ENCODE data around the gene CELA1.

Gene CELA1

DNA sequence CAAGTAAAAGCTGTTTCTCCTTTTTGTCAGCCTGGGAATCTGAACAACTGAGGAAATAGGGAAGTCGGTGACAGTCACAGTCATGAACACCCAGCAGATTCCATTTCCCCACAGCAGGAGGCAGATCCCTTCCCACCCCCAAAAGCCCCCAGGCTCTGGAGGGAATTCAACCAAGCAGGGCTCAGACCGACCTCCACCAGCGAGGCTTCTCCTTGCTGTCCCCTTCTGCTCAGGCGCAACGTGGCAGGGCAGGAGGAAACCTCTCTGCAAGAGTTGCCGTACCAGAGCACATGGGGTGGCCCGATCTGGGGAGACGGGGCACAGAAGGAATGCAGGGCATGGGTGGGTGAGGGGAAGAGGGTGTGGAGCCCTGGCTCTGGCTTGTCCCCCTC lies 44.4 kb upstream of the CELA1 start:
- H3K79me2 ChIP-seq (ENCODE audit: control insufficient read depth, insufficient read depth, low read length): no peaks in the 10 kb centered on the region
- H3K4ac ChIP-seq (ENCODE audit: low read depth, low read length): peak overlapping the region; percentile 26
- no peaks in the 10 kb centered on the region for H3K79me1 ChIP-seq (ENCODE audit: low read length)
- H2BK15ac ChIP-seq (replicated peaks; ENCODE audit: low read depth): no peak overlapping the region
- H2AK5ac ChIP-seq (ENCODE audit: low read length): peak overlapping the region; percentile 29
- H4K8ac ChIP-seq (ENCODE audit: low read depth, low read length): no peak overlapping the region
- no peaks in the 10 kb centered on the region for H3K36me3 ChIP-seq (ENCODE audit: control insufficient read depth, insufficient read depth, low read length)
- H3K4me3 ChIP-seq (ENCODE audit: low read length): peak overlapping the region; percentile 68
- peak overlapping the region; percentile 75 for H3K9ac ChIP-seq (ENCODE audit: low read length)
- H3K4me2 ChIP-seq (ENCODE audit: low read length): peak overlapping the region; percentile 47
- peak; percentile 86 for DNase-seq
- H3K18ac ChIP-seq (ENCODE audit: low read length): peak overlapping the region; percentile 8
- peak overlapping the region; percentile 84 for H3K56ac ChIP-seq (ENCODE audit: low read length)
- no peak overlapping the region for H3K23ac ChIP-seq (ENCODE audit: low read length)
- H3K27me3 ChIP-seq (ENCODE audit: insufficient read depth, low read length, poor library complexity): no peaks in the 10 kb centered on the region
- H2BK120ac ChIP-seq (ENCODE audit: low read depth, low read length): peak overlapping the region; percentile 2
- peak overlapping the region; percentile 76 for H3K27ac ChIP-seq (ENCODE audit: low read depth, low read length)
- H2BK5ac ChIP-seq (ENCODE audit: low read length): peak overlapping the region; percentile 2
- no peak overlapping the region for H4K5ac ChIP-seq (ENCODE audit: low read length)
- no CpG with 5 or more reads among the region's 8 CpGs for WGBS (ENCODE audit: extremely low coverage, insufficient coverage, low lambda C conversion rate)
- H3K4me1 ChIP-seq (ENCODE audit: control insufficient read depth, low read depth, low read length): peaks cover 27% of the 10 kb centered on the region

DNA sequence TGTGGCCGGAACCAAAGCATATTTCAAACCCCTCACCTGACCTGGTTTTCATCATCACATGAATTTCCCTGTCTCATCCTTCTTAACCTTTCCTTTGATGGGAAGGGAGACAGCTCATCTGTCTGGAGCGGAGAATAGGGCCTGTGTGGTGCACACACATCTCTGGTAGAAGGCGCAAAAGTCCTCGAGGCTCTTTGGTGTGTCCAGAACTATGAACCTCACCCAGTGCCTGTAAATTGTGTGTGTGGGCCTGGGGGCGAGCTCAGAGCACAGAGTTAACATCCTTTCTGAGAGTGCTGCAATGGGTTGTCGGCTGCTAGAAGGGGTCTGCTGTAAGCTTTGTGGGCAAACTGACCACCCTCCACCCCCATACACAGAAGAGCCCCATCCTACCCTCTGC lies 44.0 kb upstream of the CELA1 start:
- peak overlapping the region; percentile 47 for H3K4me2 ChIP-seq (ENCODE audit: low read length)
- H2BK15ac ChIP-seq (replicated peaks; ENCODE audit: low read depth): no peak overlapping the region
- H4K5ac ChIP-seq (ENCODE audit: low read length): no peak overlapping the region
- DNase-seq: no peak
- H3K4me3 ChIP-seq (ENCODE audit: low read length): no peak overlapping the region
- H3K79me1 ChIP-seq (ENCODE audit: low read length): no peaks in the 10 kb centered on the region
- WGBS (ENCODE audit: extremely low coverage, insufficient coverage, low lambda C conversion rate): no CpG with 5 or more reads among the region's 6 CpGs
- H3K23ac ChIP-seq (ENCODE audit: low read length): no peak overlapping the region
- peak overlapping the region; percentile 29 for H2AK5ac ChIP-seq (ENCODE audit: low read length)
- H3K4me1 ChIP-seq (ENCODE audit: control insufficient read depth, low read depth, low read length): peaks cover 25% of the 10 kb centered on the region
- peak overlapping the region; percentile 84 for H3K56ac ChIP-seq (ENCODE audit: low read length)
- H2BK5ac ChIP-seq (ENCODE audit: low read length): no peak overlapping the region
- no peak overlapping the region for H3K18ac ChIP-seq (ENCODE audit: low read length)
- peak overlapping the region; percentile 75 for H3K9ac ChIP-seq (ENCODE audit: low read length)
- H3K79me2 ChIP-seq (ENCODE audit: control insufficient read depth, insufficient read depth, low read length): no peaks in the 10 kb centered on the region
- peak overlapping the region; percentile 76 for H3K27ac ChIP-seq (ENCODE audit: low read depth, low read length)
- H3K27me3 ChIP-seq (ENCODE audit: insufficient read depth, low read length, poor library complexity): no peaks in the 10 kb centered on the region
- H4K8ac ChIP-seq (ENCODE audit: low read depth, low read length): no peak overlapping the region
- no peak overlapping the region for H2BK120ac ChIP-seq (ENCODE audit: low read depth, low read length)
- H3K36me3 ChIP-seq (ENCODE audit: control insufficient read depth, insufficient read depth, low read length): no peaks in the 10 kb centered on the region
- H3K4ac ChIP-seq (ENCODE audit: low read depth, low read length): no peak overlapping the region

DNA sequence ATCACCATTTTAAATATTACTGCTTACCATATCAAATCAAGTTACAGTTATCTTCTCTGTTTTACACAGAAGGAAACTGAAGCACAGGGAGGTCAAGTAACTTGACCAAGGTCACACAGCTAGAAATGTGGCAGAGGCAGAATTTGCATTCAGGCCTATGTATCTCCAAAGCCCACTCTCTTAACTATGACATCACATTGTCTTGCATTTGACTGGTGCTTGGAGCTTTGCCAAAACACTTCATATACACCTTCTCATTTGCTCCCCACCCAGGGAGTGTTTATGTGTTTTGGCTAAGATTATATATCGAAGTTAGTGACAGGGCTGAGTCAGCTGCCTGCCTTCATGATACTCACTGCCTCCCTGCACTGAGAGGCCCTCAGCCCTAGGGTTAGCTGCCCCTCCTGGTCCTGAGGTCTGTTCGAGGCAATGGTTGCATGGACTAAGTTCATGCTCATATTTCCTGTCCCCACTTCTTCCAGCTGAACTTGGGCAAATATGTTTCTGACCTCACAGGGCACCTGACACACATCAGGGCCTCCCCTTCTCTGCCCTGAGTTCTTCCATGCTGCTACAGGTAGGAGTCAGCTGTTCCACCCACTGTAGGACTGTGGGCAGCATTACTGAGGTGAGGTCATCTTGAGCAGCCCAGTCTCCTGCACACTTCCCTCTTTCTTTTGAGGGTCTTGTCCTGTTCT lies 43.0 kb upstream of the CELA1 start:
- Histone ChIP-seq H3K18ac (ENCODE audit: low read length) (no peak overlapping the region), H3K4me1 (ENCODE audit: control insufficient read depth, low read depth, low read length) (peaks cover 23% of the 10 kb centered on the region), H4K5ac (ENCODE audit: low read length) (no peak overlapping the region), H3K4ac (ENCODE audit: low read depth, low read length) (no peak overlapping the region), H3K27me3 (ENCODE audit: insufficient read depth, low read length, poor library complexity) (no peaks in the 10 kb centered on the region), H3K9ac (ENCODE audit: low read length) (no peak overlapping the region), H3K56ac (ENCODE audit: low read length) (peak overlapping the region; percentile 36), H3K4me3 (ENCODE audit: low read length) (no peak overlapping the region), H3K23ac (ENCODE audit: low read length) (no peak overlapping the region), H4K8ac (ENCODE audit: low read depth, low read length) (no peak overlapping the region), H3K79me1 (ENCODE audit: low read length) (no peaks in the 10 kb centered on the region), H3K36me3 (ENCODE audit: control insufficient read depth, insufficient read depth, low read length) (no peaks in the 10 kb centered on the region), H3K79me2 (ENCODE audit: control insufficient read depth, insufficient read depth, low read length) (no peaks in the 10 kb centered on the region), H3K27ac (ENCODE audit: low read depth, low read length) (no peak overlapping the region), H2BK120ac (ENCODE audit: low read depth, low read length) (no peak overlapping the region), H3K4me2 (ENCODE audit: low read length) (no peak overlapping the region), H2BK15ac (replicated peaks; ENCODE audit: low read depth) (no peak overlapping the region), H2AK5ac (ENCODE audit: low read length) (no peak overlapping the region), H2BK5ac (ENCODE audit: low read length) (no peak overlapping the region)
- no peak for DNase-seq
- no CpG with 5 or more reads among the region's 2 CpGs for WGBS (ENCODE audit: extremely low coverage, insufficient coverage, low lambda C conversion rate)

DNA sequence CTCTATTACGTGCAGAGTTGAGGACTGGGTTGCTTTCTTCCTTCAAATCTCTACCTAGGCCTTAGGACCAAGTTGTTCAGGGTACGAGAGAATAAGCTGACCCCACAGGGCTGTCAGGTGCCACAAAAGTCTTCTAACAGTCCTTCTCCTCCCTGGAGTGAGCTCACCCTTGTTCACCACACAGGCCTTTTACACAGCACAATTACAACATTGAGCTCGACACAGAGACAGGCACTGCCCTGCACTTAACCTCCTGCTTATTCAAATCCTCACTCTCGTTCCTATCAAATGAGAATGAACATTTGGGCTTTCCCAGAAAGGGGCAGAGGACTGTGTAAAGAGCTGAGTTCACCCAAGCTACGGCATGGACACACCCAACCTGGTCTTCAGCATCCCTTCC lies 42.4 kb upstream of the CELA1 start:
- Histone ChIP-seq H3K27me3 (ENCODE audit: insufficient read depth, low read length, poor library complexity) (no peaks in the 10 kb centered on the region), H3K18ac (ENCODE audit: low read length) (peak overlapping the region; percentile 19), H4K5ac (ENCODE audit: low read length) (no peak overlapping the region), H3K36me3 (ENCODE audit: control insufficient read depth, insufficient read depth, low read length) (no peaks in the 10 kb centered on the region), H3K4me1 (ENCODE audit: control insufficient read depth, low read depth, low read length) (peaks cover 23% of the 10 kb centered on the region), H2AK5ac (ENCODE audit: low read length) (peak overlapping the region; percentile 61), H3K79me1 (ENCODE audit: low read length) (no peaks in the 10 kb centered on the region), H2BK5ac (ENCODE audit: low read length) (peak overlapping the region; percentile 78), H4K8ac (ENCODE audit: low read depth, low read length) (no peak overlapping the region), H3K9ac (ENCODE audit: low read length) (no peak overlapping the region), H3K4me3 (ENCODE audit: low read length) (no peak overlapping the region), H2BK120ac (ENCODE audit: low read depth, low read length) (peak overlapping the region; percentile 32), H3K4me2 (ENCODE audit: low read length) (no peak overlapping the region), H3K4ac (ENCODE audit: low read depth, low read length) (peak overlapping the region; percentile 25), H3K79me2 (ENCODE audit: control insufficient read depth, insufficient read depth, low read length) (no peaks in the 10 kb centered on the region), H3K56ac (ENCODE audit: low read length) (peak overlapping the region; percentile 73), H3K23ac (ENCODE audit: low read length) (no peak overlapping the region), H3K27ac (ENCODE audit: low read depth, low read length) (peak overlapping the region; percentile 86), H2BK15ac (replicated peaks; ENCODE audit: low read depth) (peak overlapping the region; percentile 45)
- WGBS (ENCODE audit: extremely low coverage, insufficient coverage, low lambda C conversion rate): no CpG with 5 or more reads among the region's 5 CpGs
- DNase-seq: no peak

DNA sequence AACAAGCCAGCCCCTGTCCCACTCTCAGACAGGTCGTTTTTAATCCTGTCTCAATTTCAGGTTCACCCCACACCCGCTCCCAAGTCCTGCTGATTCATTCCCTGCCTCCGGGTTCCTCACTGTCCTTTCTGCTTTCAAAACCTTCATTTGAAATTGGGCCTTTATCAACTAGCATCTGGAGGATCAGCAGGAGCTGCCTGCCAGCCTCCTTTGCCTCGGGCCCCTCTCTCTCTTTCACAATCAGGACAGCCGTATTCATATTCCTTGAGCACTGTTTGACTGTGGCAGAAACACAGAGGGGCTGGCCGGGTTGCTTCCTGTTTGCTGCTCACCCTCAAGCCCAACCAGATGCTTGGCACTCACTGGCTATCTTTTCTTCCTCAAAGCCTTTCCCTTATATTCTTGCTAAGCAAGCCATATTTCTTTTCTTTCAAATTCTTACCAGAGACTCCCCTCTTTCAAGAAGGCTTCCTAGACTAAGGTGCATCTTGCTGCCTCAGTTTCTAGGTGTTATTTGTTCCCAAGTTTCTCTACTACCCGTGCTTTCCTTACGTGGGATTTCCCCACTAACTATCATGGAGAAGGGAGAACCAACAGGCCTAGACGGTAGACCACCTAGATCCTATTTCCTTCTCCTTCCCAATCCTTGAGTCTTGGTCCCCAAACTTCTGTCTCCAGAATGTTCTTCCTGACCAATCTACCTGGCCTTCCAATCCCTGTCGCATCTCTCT lies 41.8 kb upstream of the CELA1 start:
- H3K27me3 ChIP-seq (ENCODE audit: insufficient read depth, low read length, poor library complexity): no peaks in the 10 kb centered on the region
- H3K36me3 ChIP-seq (ENCODE audit: control insufficient read depth, insufficient read depth, low read length): no peaks in the 10 kb centered on the region
- no CpG with 5 or more reads among the region's 10 CpGs for WGBS (ENCODE audit: extremely low coverage, insufficient coverage, low lambda C conversion rate)
- H4K5ac ChIP-seq (ENCODE audit: low read length): no peak overlapping the region
- peak overlapping the region; percentile 25 for H3K4ac ChIP-seq (ENCODE audit: low read depth, low read length)
- H3K9ac ChIP-seq (ENCODE audit: low read length): peak overlapping the region; percentile 15
- H2BK15ac ChIP-seq (replicated peaks; ENCODE audit: low read depth): no peak overlapping the region
- peak overlapping the region; percentile 78 for H2BK5ac ChIP-seq (ENCODE audit: low read length)
- H2BK120ac ChIP-seq (ENCODE audit: low read depth, low read length): peak overlapping the region; percentile 32
- DNase-seq: peak; percentile 84
- no peaks in the 10 kb centered on the region for H3K79me2 ChIP-seq (ENCODE audit: control insufficient read depth, insufficient read depth, low read length)
- H3K4me3 ChIP-seq (ENCODE audit: low read length): no peak overlapping the region
- peak overlapping the region; percentile 4 for H3K4me2 ChIP-seq (ENCODE audit: low read length)
- H2AK5ac ChIP-seq (ENCODE audit: low read length): peak overlapping the region; percentile 61
- H3K79me1 ChIP-seq (ENCODE audit: low read length): no peaks in the 10 kb centered on the region
- H3K56ac ChIP-seq (ENCODE audit: low read length): peak overlapping the region; percentile 73
- H3K4me1 ChIP-seq (ENCODE audit: control insufficient read depth, low read depth, low read length): peaks cover 23% of the 10 kb centered on the region
- H4K8ac ChIP-seq (ENCODE audit: low read depth, low read length): no peak overlapping the region
- peak overlapping the region; percentile 19 for H3K18ac ChIP-seq (ENCODE audit: low read length)
- peak overlapping the region; percentile 91 for H3K23ac ChIP-seq (ENCODE audit: low read length)
- H3K27ac ChIP-seq (ENCODE audit: low read depth, low read length): peak overlapping the region; percentile 86

Data from mesendoderm (in vitro differentiated cells).